Stimulated activated naive CD8-positive, alpha-beta T cell treated with anti-CD3 and anti-CD28 coated beads, Interleukin-15, Interleukin-2, amounts not matched to agents 100 ng/mL and 50 ng/mL, for 24 hours (primary cell): ENCODE results near the gene HES4.
"Not testable (repeated sequence)": the region's sequence is repeated elsewhere in the genome, so short reads cannot be mapped to it uniquely, and the experiment has no call there.

ENCODE experiments used
- H3K27ac Mint-ChIP-seq: one replicate; pipeline ENCODE4 v1.8.0; 2021; ENCODE audit warnings: mild to moderate bottlenecking, mixed read lengths
- H3K27me3 Mint-ChIP-seq: one replicate; pipeline ENCODE4 v1.8.0; 2021; ENCODE audit warnings: mixed read lengths
- H3K36me3 Mint-ChIP-seq: one replicate; pipeline ENCODE4 v1.8.0; 2021; ENCODE audit warnings: low read depth, mixed read lengths
- H3K4me1 Mint-ChIP-seq: one replicate; pipeline ENCODE4 v1.8.0; 2021; ENCODE audit warnings: low read depth, mixed read lengths
- H3K4me3 Mint-ChIP-seq: one replicate; pipeline ENCODE4 v1.8.0; 2021; ENCODE audit warnings: mild to moderate bottlenecking, mixed read lengths
- H3K9me3 Mint-ChIP-seq: one replicate; pipeline ENCODE4 v1.8.0; 2021; ENCODE audit warnings: mixed read lengths

HES4 gene

DNA sequence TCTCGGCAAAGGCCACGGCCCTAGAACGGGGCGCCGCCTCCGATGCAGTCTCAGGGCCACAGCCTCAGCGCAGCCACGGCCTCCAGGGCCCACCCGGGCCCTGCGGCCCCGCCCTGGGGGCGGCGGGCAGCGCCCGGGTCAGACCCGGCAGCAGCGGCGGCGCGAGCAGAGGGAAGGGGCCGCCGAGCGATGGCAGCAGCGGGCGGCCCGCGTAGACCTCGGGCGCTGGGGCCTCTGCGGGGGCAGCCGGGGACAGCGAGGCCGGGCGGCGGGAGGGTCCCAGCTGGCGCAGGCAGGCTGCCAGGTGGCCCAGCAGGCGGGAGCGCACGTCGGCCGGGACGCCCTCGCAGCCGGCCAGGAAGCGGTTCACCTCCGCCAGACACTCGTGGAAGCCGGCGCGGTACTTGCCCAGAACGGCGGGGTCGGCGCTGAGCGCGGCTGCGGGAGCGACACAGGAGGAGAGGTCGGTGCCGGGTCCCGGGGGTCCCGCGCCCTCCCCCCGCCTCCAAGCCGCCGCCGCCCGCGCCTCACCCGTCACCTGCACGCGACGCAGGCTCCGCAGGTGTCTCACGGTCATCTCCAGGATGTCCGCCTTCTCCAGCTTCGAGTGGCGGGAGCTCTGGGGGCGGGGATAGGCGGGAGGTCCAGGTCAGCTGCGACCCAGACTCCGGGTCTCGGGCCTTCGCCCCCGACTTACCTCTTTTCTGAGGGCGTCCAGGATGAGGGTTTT is 737 bp downstream of the HES4 start:
- Mint-ChIP-seq H3K36me3 (no peaks in the 10 kb centered on the region), H3K4me1 (peaks cover 8% of the 10 kb centered on the region), H3K9me3 (no peaks in the 10 kb centered on the region), H3K27me3 (peaks cover 38% of the 10 kb centered on the region), H3K27ac (no peak overlapping the region), H3K4me3 (no peak overlapping the region)

DNA sequence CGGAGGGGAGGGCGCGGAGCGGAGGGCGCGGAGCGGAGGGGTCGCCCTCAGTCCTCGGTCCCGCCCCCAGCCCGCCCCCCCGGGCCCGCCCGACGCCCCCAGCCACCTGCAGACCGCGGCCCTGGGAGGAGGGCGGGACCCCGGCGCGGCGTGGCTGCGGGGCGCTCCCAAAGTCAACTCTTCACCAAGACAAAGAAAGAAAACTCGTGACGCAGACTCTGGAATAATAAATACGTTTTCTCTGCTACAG is 1.2 kb downstream of the HES4 start:
- Mint-ChIP-seq H3K36me3 (no peaks in the 10 kb centered on the region), H3K4me3 (no peak overlapping the region), H3K4me1 (peaks cover 8% of the 10 kb centered on the region), H3K27ac (no peak overlapping the region), H3K27me3 (peaks cover 37% of the 10 kb centered on the region), H3K9me3 (no peaks in the 10 kb centered on the region)

DNA sequence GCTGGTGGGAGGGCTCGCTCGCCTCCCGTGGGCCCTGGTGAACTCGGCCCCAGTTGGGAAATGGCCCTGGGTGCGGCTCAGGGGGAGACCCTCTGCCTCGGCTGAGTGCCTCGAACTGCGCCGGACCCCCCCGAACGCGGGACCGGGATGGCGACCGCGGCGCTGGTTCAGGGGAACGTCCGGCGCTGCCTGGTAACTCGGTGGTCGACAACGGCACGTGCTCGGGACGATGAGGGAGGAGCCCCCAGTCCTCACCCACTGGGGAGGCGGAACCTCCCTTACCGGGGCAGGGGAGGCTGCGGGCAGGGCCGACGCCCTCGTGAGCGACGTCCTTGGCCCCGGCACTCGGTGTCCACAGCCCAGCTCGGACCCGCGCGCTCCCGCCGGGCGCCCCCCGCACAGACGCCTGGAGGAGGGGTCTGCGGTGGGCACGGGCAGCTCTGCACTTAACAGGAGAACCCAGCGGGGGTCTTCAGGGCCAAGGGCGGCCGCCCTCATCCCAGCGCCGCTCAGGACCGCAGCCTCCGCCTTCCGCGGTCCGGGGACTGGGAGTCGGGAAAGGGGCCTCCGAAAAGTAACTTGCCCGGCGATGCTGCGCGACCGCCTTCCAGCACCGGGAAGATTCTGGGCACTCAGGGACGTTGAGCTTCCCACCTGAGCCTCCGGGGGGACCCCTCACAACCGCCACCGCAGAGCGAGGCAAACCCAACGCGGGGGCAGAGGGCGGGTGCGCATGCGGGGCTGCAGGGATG is 1.7 kb downstream of the HES4 start:
- H3K27ac Mint-ChIP-seq = no peak overlapping the region
- H3K36me3 Mint-ChIP-seq = no peaks in the 10 kb centered on the region
- H3K27me3 Mint-ChIP-seq = peaks cover 33% of the 10 kb centered on the region
- no peaks in the 10 kb centered on the region for H3K9me3 Mint-ChIP-seq
- H3K4me3 Mint-ChIP-seq = no peak overlapping the region
- H3K4me1 Mint-ChIP-seq = peaks cover 8% of the 10 kb centered on the region

DNA sequence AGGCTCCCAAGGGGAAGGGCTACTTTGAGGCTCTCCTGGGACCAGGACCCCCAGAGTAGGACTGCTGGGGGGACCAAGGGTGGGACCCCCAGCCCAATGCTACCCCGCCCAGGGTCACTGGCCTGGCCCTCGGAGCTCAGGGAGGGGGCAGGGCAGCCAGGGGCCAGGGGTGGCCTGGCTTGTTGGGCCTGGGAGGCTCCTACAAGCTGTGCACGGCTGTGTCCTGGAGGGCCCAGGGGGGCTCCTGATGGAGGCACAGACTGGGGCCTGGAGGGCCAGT is 2.2 kb downstream of the HES4 start:
- Mint-ChIP-seq H3K36me3 (no peaks in the 10 kb centered on the region), H3K4me1 (peaks cover 9% of the 10 kb centered on the region), H3K27me3 (peaks cover 30% of the 10 kb centered on the region), H3K9me3 (peaks cover 3% of the 10 kb centered on the region), H3K4me3 (no peak overlapping the region), H3K27ac (no peak overlapping the region)

DNA sequence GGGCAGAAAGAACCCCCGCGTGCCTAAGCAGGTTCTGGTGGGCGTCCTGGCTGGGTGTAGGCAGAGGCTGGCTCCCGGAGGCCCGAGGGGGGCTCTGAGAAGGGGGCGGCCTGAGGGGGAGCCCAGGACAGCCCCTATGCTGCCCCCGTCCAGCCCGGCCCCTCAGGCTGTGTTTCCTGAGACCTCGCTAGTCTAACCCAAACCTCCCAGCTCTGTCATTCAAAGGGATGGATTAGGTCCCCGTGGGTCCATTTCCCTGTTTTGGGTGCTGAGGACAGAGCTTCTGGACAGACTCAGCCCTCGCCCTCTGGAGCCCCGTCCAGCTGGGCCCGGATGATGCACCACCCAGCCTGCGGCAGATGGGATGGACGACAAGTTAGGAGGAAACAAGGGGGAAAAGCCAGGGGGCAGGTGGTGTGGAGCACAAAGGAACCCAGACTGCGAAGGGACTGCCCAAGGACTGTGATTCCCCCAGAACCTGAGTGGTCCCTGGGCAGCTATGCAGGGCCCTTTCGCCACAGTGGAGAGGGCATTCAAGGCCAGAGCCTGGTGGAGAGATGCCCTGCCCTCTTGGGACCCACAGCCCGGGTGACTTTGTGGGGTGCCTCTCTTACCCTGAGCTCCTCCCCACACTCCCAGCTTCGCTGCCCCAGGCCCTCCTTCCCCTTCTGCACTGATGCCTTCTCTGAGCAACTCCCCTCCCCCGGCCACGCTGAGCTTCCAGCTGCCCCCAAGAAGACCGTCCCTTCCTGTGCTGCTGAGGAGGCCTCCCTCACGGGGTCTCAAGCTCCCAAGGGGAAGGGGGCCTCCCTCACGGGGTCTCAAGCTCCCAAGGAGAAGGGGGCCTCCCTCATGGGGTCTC is 2.8 kb downstream of the HES4 start:
- Mint-ChIP-seq H3K4me1 (peaks cover 15% of the 10 kb centered on the region), H3K4me3 (no peak overlapping the region), H3K36me3 (peaks cover 3% of the 10 kb centered on the region), H3K9me3 (peaks cover 5% of the 10 kb centered on the region), H3K27ac (no peak overlapping the region), H3K27me3 (peaks cover 28% of the 10 kb centered on the region)

DNA sequence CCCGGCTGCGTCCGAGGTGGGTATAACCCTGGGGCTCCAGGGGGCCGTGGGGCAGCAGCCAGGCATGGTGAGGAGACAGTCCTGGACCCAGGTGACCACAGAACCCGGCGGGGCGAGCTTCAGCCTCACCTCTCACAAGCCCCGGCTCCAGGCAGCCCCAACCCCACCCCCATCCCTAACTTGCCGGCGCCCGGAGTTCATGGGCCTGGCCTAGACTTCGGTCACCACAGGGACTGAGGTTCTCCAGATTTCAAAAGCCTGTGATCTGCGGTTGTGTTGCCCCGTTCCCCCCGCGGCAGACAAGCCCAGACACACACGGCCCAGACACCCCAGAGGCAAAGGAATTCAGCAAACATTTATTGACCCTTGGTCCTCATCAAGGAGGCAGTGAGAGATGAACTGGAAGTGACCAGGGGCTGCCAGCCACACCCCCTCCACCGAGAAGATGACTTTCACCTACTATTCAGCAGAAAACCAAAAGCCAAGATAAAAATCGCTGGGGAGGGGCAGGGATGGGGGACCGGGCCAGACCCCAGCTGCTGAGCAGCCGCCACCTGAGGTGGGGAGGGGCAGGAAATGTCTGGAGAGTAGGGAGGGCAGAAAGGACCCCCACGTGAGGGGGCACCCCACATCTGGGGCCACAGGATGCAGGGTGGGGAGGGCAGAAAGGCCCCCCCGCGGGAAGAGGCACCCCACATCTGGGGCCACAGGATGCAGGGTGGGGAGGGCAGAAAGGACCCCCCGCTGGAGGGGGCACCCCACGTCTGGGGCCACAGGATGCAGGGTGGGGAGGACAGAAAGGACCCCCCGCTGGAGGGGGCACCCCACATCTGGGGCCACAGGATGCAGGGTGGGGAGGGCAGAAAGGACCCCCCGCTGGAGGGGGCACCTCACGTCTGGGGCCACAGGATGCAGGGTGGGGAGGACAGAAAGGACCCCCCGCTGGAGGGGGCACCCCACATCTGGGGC is 3.9 kb downstream of the HES4 start:
- no peak overlapping the region for H3K4me3 Mint-ChIP-seq
- H3K27me3 Mint-ChIP-seq = peaks cover 29% of the 10 kb centered on the region
- H3K36me3 Mint-ChIP-seq = peaks cover 3% of the 10 kb centered on the region
- peaks cover 21% of the 10 kb centered on the region for H3K4me1 Mint-ChIP-seq
- no peak overlapping the region for H3K27ac Mint-ChIP-seq
- H3K9me3 Mint-ChIP-seq = peaks cover 5% of the 10 kb centered on the region

DNA sequence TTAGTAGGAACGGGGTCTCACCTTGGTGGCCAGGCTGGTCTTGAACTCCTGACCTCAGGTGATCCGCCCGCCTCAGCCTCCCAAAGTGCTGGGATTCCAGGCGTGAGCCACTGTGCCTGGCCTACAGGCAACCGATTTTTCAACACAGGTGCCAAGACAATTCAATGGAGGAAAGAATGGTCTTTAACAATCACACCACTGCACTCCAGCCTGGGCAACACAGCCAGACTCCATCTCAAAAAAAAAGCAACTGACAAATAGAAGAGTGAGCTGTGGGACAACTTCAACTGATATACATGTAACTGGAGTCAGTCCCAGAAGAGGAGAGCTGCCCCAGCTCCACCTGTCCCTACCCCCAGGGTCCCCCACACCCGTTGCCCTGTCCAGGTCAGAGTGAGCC is 5.4 kb downstream of the HES4 start:
- not testable (repeated sequence) for H3K27ac Mint-ChIP-seq, H3K9me3 Mint-ChIP-seq, H3K4me3 Mint-ChIP-seq, H3K36me3 Mint-ChIP-seq
- H3K27me3 Mint-ChIP-seq = peaks cover 31% of the 10 kb centered on the region
- peaks cover 17% of the 10 kb centered on the region for H3K4me1 Mint-ChIP-seq

DNA sequence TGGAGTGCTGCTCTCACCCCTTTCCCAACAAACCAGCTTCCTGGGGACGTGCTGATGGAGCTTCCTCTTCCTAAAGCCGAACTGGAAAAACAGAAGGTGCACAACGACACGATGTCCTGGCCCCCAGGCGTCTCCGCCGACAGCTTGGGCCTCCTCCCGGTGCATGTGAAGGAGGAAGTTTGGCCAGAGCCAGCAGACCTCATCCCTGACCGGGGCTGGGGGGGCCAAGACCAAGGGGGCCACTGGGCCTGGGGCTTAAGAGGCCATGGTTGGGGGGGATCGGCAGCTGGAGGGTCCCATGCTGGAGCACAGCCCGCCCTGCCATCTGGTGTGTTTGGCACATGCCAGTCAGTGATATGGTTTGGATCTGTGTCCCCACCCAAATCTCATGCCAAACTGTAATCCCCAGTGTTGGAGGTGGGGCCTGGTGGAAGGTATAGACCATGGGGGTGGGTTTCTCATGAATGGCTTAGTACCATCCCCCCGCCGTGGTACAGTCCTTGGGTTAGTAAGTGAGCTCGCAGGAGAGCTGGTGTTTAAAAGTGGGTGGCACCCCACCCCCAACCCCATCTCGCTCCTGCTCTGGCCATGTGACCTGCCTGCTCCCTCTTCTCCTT is 6.4 kb downstream of the HES4 start:
- Mint-ChIP-seq H3K27ac (no peak overlapping the region), H3K36me3 (peaks cover 3% of the 10 kb centered on the region), H3K4me3 (no peak overlapping the region), H3K9me3 (peaks cover 5% of the 10 kb centered on the region), H3K27me3 (peaks cover 42% of the 10 kb centered on the region), H3K4me1 (peaks cover 17% of the 10 kb centered on the region)

DNA sequence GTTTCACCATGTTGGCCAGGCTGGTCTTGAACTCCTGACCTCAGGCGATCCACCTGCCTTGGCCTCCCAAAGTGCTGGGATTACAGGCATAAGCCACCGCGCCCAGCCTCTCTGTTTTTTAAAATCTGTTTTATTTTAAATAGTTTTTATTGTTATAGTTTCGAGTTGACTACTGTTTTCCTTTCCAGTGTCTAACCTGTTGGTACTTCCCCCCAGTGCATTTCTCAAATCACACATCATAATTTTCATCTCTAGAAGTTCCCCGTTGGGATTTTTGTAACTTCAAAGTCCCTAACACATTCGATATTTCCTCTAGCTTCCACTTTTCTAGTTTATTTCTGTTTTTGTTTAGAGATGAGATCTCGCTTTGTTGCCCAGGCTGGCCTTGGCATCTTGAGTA is 7.5 kb downstream of the HES4 start:
- peak overlapping the region; percentile 3 for H3K27ac Mint-ChIP-seq
- H3K27me3 Mint-ChIP-seq = peaks cover 46% of the 10 kb centered on the region
- peaks cover 17% of the 10 kb centered on the region for H3K4me1 Mint-ChIP-seq
- H3K36me3 Mint-ChIP-seq = peaks cover 3% of the 10 kb centered on the region
- no peak overlapping the region for H3K4me3 Mint-ChIP-seq
- H3K9me3 Mint-ChIP-seq = peaks cover 5% of the 10 kb centered on the region

DNA sequence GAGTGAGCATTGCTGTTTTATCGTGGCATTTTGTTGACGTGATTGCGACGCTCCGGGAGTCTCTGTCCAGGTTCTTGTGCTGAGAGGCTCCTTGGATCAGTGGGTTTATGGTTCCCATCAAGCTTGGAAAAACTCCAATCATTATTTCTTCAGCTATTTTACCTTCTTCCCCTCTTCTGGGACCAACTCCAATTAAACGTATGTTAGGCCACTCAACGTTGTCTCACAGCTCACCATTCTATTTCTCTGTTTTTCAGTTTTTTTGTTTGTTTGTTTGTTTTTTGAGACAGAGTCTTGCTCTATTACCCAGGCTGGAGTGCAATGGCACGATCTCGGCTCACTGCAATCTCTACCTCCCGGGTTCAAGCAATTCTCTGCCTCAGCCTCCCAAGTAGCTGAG is 8.0 kb downstream of the HES4 start:
- Mint-ChIP-seq H3K4me3 (no peak overlapping the region), H3K9me3 (peaks cover 5% of the 10 kb centered on the region), H3K4me1 (peaks cover 17% of the 10 kb centered on the region), H3K36me3 (peaks cover 3% of the 10 kb centered on the region), H3K27ac (no peak overlapping the region), H3K27me3 (peaks cover 41% of the 10 kb centered on the region)

DNA sequence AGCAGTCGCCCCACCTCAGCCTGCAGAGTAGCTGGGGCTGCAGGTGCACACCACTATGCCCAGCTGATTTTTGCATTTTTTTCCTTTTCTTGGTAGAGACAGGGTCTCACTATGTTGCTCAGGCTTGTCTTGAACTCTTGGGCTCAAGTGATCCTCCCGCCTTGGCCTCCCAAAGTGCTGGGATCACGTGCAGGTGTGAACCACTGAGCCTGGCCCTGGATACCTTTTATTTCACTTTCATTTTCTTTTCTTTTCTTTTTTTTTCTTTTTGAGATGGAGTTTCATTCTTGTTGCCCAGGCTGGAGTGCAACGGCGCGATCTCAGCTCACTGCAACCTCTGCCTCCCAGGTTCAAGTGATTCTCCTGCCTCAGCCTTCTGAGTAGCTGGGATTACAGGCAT is 8.6 kb downstream of the HES4 start:
- not testable (repeated sequence) for H3K9me3 Mint-ChIP-seq, H3K27ac Mint-ChIP-seq
- H3K27me3 Mint-ChIP-seq = peaks cover 44% of the 10 kb centered on the region

DNA sequence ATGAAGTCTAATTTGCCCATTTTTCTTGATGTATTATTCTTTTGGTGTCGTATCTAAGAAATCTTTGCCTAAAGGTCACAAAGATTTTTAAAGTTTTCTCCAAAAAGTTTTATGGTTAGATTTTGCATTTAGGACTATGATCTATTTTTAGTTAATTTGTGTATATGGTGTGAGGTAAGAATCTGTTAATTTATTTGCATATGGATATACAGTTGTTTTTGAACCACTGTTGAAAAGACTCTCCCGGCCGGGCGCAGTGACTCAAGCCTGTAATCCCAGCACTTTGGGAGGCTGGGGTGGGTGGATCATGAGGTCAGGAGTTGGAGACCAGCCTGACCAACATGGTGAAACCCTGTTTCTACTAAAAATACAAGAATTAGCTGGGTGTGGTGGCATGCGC is 11.8 kb downstream of the HES4 start:
- not testable (repeated sequence) for H3K27ac Mint-ChIP-seq, H3K9me3 Mint-ChIP-seq

More for the DNA sequence above, 8.6 kb downstream of the HES4 start:
- not testable (repeated sequence) for H3K36me3 Mint-ChIP-seq, H3K4me3 Mint-ChIP-seq
- H3K4me1 Mint-ChIP-seq = peaks cover 17% of the 10 kb centered on the region

DNA sequence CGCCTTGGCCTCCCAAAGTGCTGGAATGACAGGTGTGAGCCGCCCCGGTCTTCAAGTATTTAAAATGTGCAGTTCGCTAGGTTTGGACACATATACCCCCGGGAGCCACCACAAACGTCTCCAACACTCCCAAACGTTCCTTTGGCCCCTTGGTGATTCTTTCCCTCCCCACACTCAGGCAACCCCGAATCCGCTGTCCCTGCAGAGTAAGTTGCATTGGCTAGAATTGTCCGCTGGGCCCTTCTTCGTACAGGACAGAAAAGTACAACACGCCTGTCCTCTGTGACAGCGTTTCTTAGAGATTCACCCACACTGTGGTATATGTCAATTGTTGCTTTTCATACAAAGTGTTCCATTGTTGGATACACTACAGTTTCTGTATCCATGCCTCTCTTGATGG is 14.8 kb downstream of the HES4 start:
- no peak overlapping the region for H3K27ac Mint-ChIP-seq
- H3K27me3 Mint-ChIP-seq = peaks cover 44% of the 10 kb centered on the region
- H3K4me1 Mint-ChIP-seq = no peaks in the 10 kb centered on the region
- H3K36me3 Mint-ChIP-seq = no peaks in the 10 kb centered on the region
- H3K9me3 Mint-ChIP-seq = no peaks in the 10 kb centered on the region
- H3K4me3 Mint-ChIP-seq = no peak overlapping the region

More for the DNA sequence above, 11.8 kb downstream of the HES4 start:
- H3K27me3 Mint-ChIP-seq = peaks cover 44% of the 10 kb centered on the region
- H3K4me3 Mint-ChIP-seq, H3K36me3 Mint-ChIP-seq: not testable (repeated sequence)
- peaks cover 13% of the 10 kb centered on the region for H3K4me1 Mint-ChIP-seq

DNA sequence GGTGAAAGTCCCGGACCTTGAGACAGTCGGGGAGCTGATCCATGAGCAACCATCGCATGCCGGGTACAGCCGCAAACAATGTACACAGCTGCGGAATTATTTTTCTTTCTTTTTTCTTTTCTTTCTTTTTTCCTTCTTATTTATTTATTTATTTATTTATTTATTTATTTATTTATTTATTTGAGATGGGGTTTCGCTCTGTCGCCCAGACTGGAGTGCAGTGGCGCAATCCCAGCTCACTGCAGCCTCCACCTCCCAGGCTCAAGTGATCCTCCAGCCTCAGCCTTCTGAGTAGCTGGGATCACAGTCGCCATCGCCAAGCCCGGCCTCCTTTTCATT is 15.5 kb downstream of the HES4 start:
- Mint-ChIP-seq H3K4me3 (no peak overlapping the region), H3K27me3 (peaks cover 38% of the 10 kb centered on the region), H3K9me3 (no peaks in the 10 kb centered on the region)

More for the DNA sequence above, 15.5 kb downstream of the HES4 start:
- Mint-ChIP-seq H3K36me3 (no peaks in the 10 kb centered on the region), H3K27ac (no peak overlapping the region), H3K4me1 (no peaks in the 10 kb centered on the region)
